Activated CD8-positive, alpha-beta T cell treated with anti-CD3 and anti-CD28 coated beads, Interleukin-2, amount 10 ng/mL, durations not matched to agents 7 days and 5 days (primary cell): ENCODE results near the gene OLIG1. TPM values are rescaled to one million over a fixed set of nuclear protein-coding genes. Genes with fewer than 3 reads are reported as not detected.

Experiments
- ATAC-seq: fragments of 150-1000 bp; cut with Tn5 transposase; one replicate; pipeline ENCODE4 v1.10.0; 2021; ENCODE audit warnings: moderate library complexity
- CTCF ChIA-PET: fragments of 350-600 bp; sonication (Branson Sonifier 250); formaldehyde crosslinking; loops from one replicate; lab custom pipeline; 2021; ENCODE audit warnings: antibody characterized with exemption; lab: Charles Lee
- POLR2A ChIA-PET: fragments of 350-600 bp; sonication (Branson Sonifier 250); formaldehyde crosslinking; loops from one replicate; lab custom pipeline; 2021; ENCODE audit warnings: antibody characterized with exemption; lab: Charles Lee
- DNase-seq: peaks from one replicate; pipeline ENCODE4 v3.0.0-alpha.2; 2020
- H3K27ac Mint-ChIP-seq: one replicate; pipeline ENCODE4 v1.8.0; 2021; ENCODE audit warnings: mild to moderate bottlenecking, mixed read lengths
- H3K27me3 Mint-ChIP-seq: one replicate; pipeline ENCODE4 v1.8.0; 2021; ENCODE audit warnings: low read depth, mixed read lengths
- H3K36me3 Mint-ChIP-seq: one replicate; pipeline ENCODE4 v1.8.0; 2021; ENCODE audit warnings: low read depth, mixed read lengths
- H3K4me1 Mint-ChIP-seq: one replicate; pipeline ENCODE4 v1.8.0; 2021; ENCODE audit warnings: low read depth, mixed read lengths
- H3K4me3 Mint-ChIP-seq: one replicate; pipeline ENCODE4 v1.8.0; 2021; ENCODE audit warnings: mild to moderate bottlenecking, mixed read lengths
- H3K9me3 Mint-ChIP-seq: one replicate; pipeline ENCODE4 v1.8.0; 2022; ENCODE audit warnings: mixed read lengths; ENCODE audit not compliant: insufficient read depth
- total RNA-seq, 2 experiments: library from RNA; stranded (reverse); gene quantifications; one replicate each; pipeline ENCODE4 v1.2.3, GENCODE V29; 2021

Gene OLIG1
- total RNA-seq, 2 experiments from 2014 or later: not detected

- no peak for ATAC-seq
These were observed 16.0 kb upstream of the OLIG1 start for GRCh38 chr21:33053951-33054350.

GRCh38 chr21:33055991-33056390 is 13.9 kb upstream of the OLIG1 start:
- peaks cover 13% of the 10 kb centered on the region for H3K4me1 Mint-ChIP-seq
- no peaks in the 10 kb centered on the region for H3K36me3 Mint-ChIP-seq
- no peak for DNase-seq
- H3K9me3 Mint-ChIP-seq: no peaks in the 10 kb centered on the region
- no peak overlapping the region for H3K27ac Mint-ChIP-seq
- CTCF ChIA-PET: no interaction called here
- ATAC-seq: no peak
- H3K27me3 Mint-ChIP-seq: peaks cover 32% of the 10 kb centered on the region
- POLR2A ChIA-PET: no interaction called here
- no peak overlapping the region for H3K4me3 Mint-ChIP-seq

More at GRCh38 chr21:33053951-33054350, 16.0 kb upstream of the OLIG1 start:
- Mint-ChIP-seq H3K9me3 (no peaks in the 10 kb centered on the region), H3K36me3 (no peaks in the 10 kb centered on the region), H3K4me1 (peaks cover 1% of the 10 kb centered on the region), H3K27ac (no peak overlapping the region), H3K27me3 (peaks cover 30% of the 10 kb centered on the region), H3K4me3 (no peak overlapping the region)
- DNase-seq: no peak
- ChIA-PET POLR2A (no interaction called here), CTCF (interaction anchor here (1.5 kb wide), 1 partner anchor 9 kb away, joined by 3 read pairs; no protein-coding TSS in a partner anchor)

GRCh38 chr21:33057385-33057940 is 12.5 kb upstream of the OLIG1 start:
- CTCF ChIA-PET: interaction anchor here (1.5 kb wide), 1 partner anchor 140 kb away, joined by 3 read pairs; no protein-coding TSS in a partner anchor

GRCh38 chr21:33058527-33058926 is 11.4 kb upstream of the OLIG1 start:
- Mint-ChIP-seq H3K36me3 (no peaks in the 10 kb centered on the region), H3K27me3 (peaks cover 29% of the 10 kb centered on the region), H3K9me3 (no peaks in the 10 kb centered on the region), H3K27ac (no peak overlapping the region), H3K4me1 (peaks cover 13% of the 10 kb centered on the region), H3K4me3 (no peak overlapping the region)
- DNase-seq (no peak), ATAC-seq (no peak)
- ChIA-PET CTCF (no interaction called here), POLR2A (no interaction called here)

More at GRCh38 chr21:33057385-33057940, 12.5 kb upstream of the OLIG1 start:
- Mint-ChIP-seq H3K9me3 (no peaks in the 10 kb centered on the region), H3K27me3 (peaks cover 30% of the 10 kb centered on the region), H3K36me3 (no peaks in the 10 kb centered on the region), H3K27ac (no peak overlapping the region), H3K4me3 (no peak overlapping the region), H3K4me1 (peaks cover 13% of the 10 kb centered on the region)
- DNase-seq (no peak), ATAC-seq (no peak)
- POLR2A ChIA-PET: no interaction called here

- H3K4me3 Mint-ChIP-seq: no peak overlapping the region
- ChIA-PET CTCF (no interaction called here), POLR2A (no interaction called here)
- peaks cover 13% of the 10 kb centered on the region for H3K4me1 Mint-ChIP-seq
- H3K36me3 Mint-ChIP-seq: no peaks in the 10 kb centered on the region
- H3K9me3 Mint-ChIP-seq: no peaks in the 10 kb centered on the region
- ATAC-seq (no peak), DNase-seq (no peak)
- H3K27ac Mint-ChIP-seq: no peak overlapping the region
- peaks cover 25% of the 10 kb centered on the region for H3K27me3 Mint-ChIP-seq
These were observed 11.0 kb upstream of the OLIG1 start for GRCh38 chr21:33058957-33059356.

GRCh38 chr21:33059380-33059841 is 10.5 kb upstream of the OLIG1 start:
- DNase-seq (no peak), ATAC-seq (peak; percentile 27)
- ChIA-PET CTCF (no interaction called here), POLR2A (no interaction called here)
- H3K27me3 Mint-ChIP-seq: peaks cover 21% of the 10 kb centered on the region
- H3K27ac Mint-ChIP-seq: no peak overlapping the region
- no peaks in the 10 kb centered on the region for H3K9me3 Mint-ChIP-seq
- no peaks in the 10 kb centered on the region for H3K36me3 Mint-ChIP-seq
- no peak overlapping the region for H3K4me3 Mint-ChIP-seq
- peaks cover 13% of the 10 kb centered on the region for H3K4me1 Mint-ChIP-seq

- no peak overlapping the region for H3K27ac Mint-ChIP-seq
- H3K36me3 Mint-ChIP-seq: no peaks in the 10 kb centered on the region
- ATAC-seq (no peak), DNase-seq (no peak)
- CTCF ChIA-PET: no interaction called here
- H3K4me1 Mint-ChIP-seq: peaks cover 13% of the 10 kb centered on the region
- POLR2A ChIA-PET: no interaction called here
- H3K9me3 Mint-ChIP-seq: no peaks in the 10 kb centered on the region
- no peak overlapping the region for H3K4me3 Mint-ChIP-seq
- peaks cover 32% of the 10 kb centered on the region for H3K27me3 Mint-ChIP-seq
These were observed 8.7 kb upstream of the OLIG1 start for GRCh38 chr21:33061233-33061632.

GRCh38 chr21:33063375-33063883 is 6.5 kb upstream of the OLIG1 start:
- no peak for DNase-seq
- H3K4me3 Mint-ChIP-seq: no peak overlapping the region
- CTCF ChIA-PET: interaction anchor here (1.0 to 1.5 kb wide), 3 partner anchors 10 to 133 kb away, joined by 3 to 4 read pairs (median 3); no protein-coding TSS in a partner anchor
- H3K27ac Mint-ChIP-seq: no peak overlapping the region
- no peaks in the 10 kb centered on the region for H3K9me3 Mint-ChIP-seq
- no peak for ATAC-seq
- peaks cover 16% of the 10 kb centered on the region for H3K4me1 Mint-ChIP-seq
- peaks cover 48% of the 10 kb centered on the region for H3K27me3 Mint-ChIP-seq
- no peaks in the 10 kb centered on the region for H3K36me3 Mint-ChIP-seq
- POLR2A ChIA-PET: no interaction called here

GRCh38 chr21:33063907-33064622 is 5.9 kb upstream of the OLIG1 start:
- H3K36me3 Mint-ChIP-seq: no peaks in the 10 kb centered on the region
- ChIA-PET CTCF (interaction anchor here (1.0 to 1.5 kb wide), 2 partner anchors 124 to 133 kb away, joined by 3 to 4 read pairs; no protein-coding TSS in a partner anchor), POLR2A (no interaction called here)
- no peak overlapping the region for H3K4me3 Mint-ChIP-seq
- ATAC-seq (no peak), DNase-seq (no peak)
- no peaks in the 10 kb centered on the region for H3K9me3 Mint-ChIP-seq
- no peak overlapping the region for H3K27ac Mint-ChIP-seq
- H3K27me3 Mint-ChIP-seq: peaks cover 55% of the 10 kb centered on the region
- H3K4me1 Mint-ChIP-seq: peaks cover 13% of the 10 kb centered on the region

GRCh38 chr21:33064623-33065390 is 5.1 kb upstream of the OLIG1 start:
- Mint-ChIP-seq H3K9me3 (no peaks in the 10 kb centered on the region), H3K27ac (no peak overlapping the region), H3K4me1 (peaks cover 9% of the 10 kb centered on the region), H3K27me3 (peaks cover 62% of the 10 kb centered on the region), H3K36me3 (peaks cover 4% of the 10 kb centered on the region), H3K4me3 (no peak overlapping the region)
- DNase-seq (no peak), ATAC-seq (no peak)
- ChIA-PET POLR2A (no interaction called here), CTCF (interaction anchor here (1.5 kb wide), 1 partner anchor 132 kb away, joined by 3 read pairs; no protein-coding TSS in a partner anchor)

GRCh38 chr21:33067043-33067442 is 2.9 kb upstream of the OLIG1 start:
- ATAC-seq (no peak), DNase-seq (no peak)
- peaks cover 16% of the 10 kb centered on the region for H3K4me1 Mint-ChIP-seq
- H3K27ac Mint-ChIP-seq: no peak overlapping the region
- no peaks in the 10 kb centered on the region for H3K9me3 Mint-ChIP-seq
- ChIA-PET CTCF (no interaction called here), POLR2A (no interaction called here)
- no peak overlapping the region for H3K4me3 Mint-ChIP-seq
- peaks cover 4% of the 10 kb centered on the region for H3K36me3 Mint-ChIP-seq
- H3K27me3 Mint-ChIP-seq: peaks cover 66% of the 10 kb centered on the region
